H1 (cell line): ENCODE measurements around the gene FAHD1.

Experiments used
- BCL11A ChIP-seq, 2 experiments: IDR thresholded peaks; one replicate each; pipeline ENCODE4 v1.6.1; 2011; ENCODE audit warnings: low read depth in 2 of 2, low read length in 2 of 2, mild to moderate bottlenecking in 2 of 2
- BRCA1 ChIP-seq: IDR thresholded peaks from 2 replicates; pipeline ENCODE4 v1.6.1; 2012; ENCODE audit warnings: low read depth, low read length, improper control_type of control experiment
- CTCF ChIP-seq, 3 experiments: IDR thresholded peaks; 1 replicate in 2 of 3; 2 replicates in 1 of 3; pipeline versions ENCODE4 v1.5.1 to v1.6.1; 2011; ENCODE audit warnings: low read length in 3 of 3, mild to moderate bottlenecking in 3 of 3, inconsistent platforms in 2 of 3, low read depth in 1 of 3, moderate library complexity in 1 of 3; ENCODE audit not compliant: insufficient read depth in 1 of 3; ENCODE audit errors: control extremely low read depth in 1 of 3
- POLR2A ChIP-seq, 2 experiments: IDR thresholded peaks; 1 replicate in 1 of 2; 2 replicates in 1 of 2; pipeline ENCODE4 v1.6.1; 2011; ENCODE audit warnings: low read depth in 2 of 2, low read length in 2 of 2, mild to moderate bottlenecking in 2 of 2; ENCODE audit errors: control extremely low read depth in 1 of 2
- POLR2AphosphoS5 ChIP-seq: IDR thresholded peaks from 2 replicates; pipeline ENCODE4 v1.6.1; 2011; ENCODE audit warnings: low read depth, low read length
- SAP30 ChIP-seq: fragments of 300-600 bp; sonication (generic); IDR thresholded peaks from 2 replicates; pipeline ENCODE4 v1.7.1; 2012; ENCODE audit warnings: low read length, moderate library complexity, mild to moderate bottlenecking, inconsistent platforms; ENCODE audit not compliant: insufficient read depth, insufficient replicate concordance
- TAF1 ChIP-seq: IDR thresholded peaks from 2 replicates; pipeline ENCODE4 v1.6.1; 2011; ENCODE audit warnings: mild to moderate bottlenecking, low read depth, low read length
- TCF12 ChIP-seq: IDR thresholded peaks from 2 replicates; pipeline ENCODE4 v1.6.1; 2011; ENCODE audit warnings: low read depth, mild to moderate bottlenecking, low read length
- ZNF274 ChIP-seq: IDR thresholded peaks from 2 replicates; pipeline ENCODE4 v1.7.0; 2012; ENCODE audit warnings: low read length, borderline replicate concordance; ENCODE audit errors: extremely low read depth

GRCh38 chr16:1878256-1878655 is 51.2 kb downstream of the FAHD1 start:
- no peak for TF ChIP-seq CTCF (IDR thresholded peaks at IDR 0.05; ENCODE audit: control extremely low read depth in 1 of 3, insufficient read depth in 1 of 3, low read depth in 1 of 3, low read length in 3 of 3)
- TF ChIP-seq POLR2A (IDR thresholded peaks at IDR 0.05; ENCODE audit: control extremely low read depth in 1 of 2, low read depth in 2 of 2, low read length in 2 of 2), result no peak
- TF ChIP-seq TCF12, result no peak
- no peak for TF ChIP-seq POLR2AphosphoS5
- TF ChIP-seq BRCA1, result no peak
- TF ChIP-seq BCL11A (IDR thresholded peaks at IDR 0.05; ENCODE audit: low read depth in 2 of 2, low read length in 2 of 2), result no peak
- TF ChIP-seq SAP30, result no peak
- TF ChIP-seq TAF1, result no peak
- TF ChIP-seq ZNF274, result no peak
